ENCODE measurements around the gene MROH2A. TPM values are rescaled to one million over a fixed set of nuclear protein-coding genes. Genes with fewer than 3 reads are reported as not detected.
A peak's percentile ranks its signal among the peaks of the same experiment; 100 is the strongest.

The MROH2A gene
- polyA plus RNA-seq, 3 donors: not detected

GRCh38 chr2:233850745-233851144 is 72.6 kb downstream of the MROH2A start:
- Mint-ChIP-seq H3K4me3 (no peak overlapping the region), H3K27ac (peak overlapping the region in 4 of 7 donors; percentile 23 to 66 (median 42)), H3K9me3 (no peaks in the 10 kb centered on the region), H3K4me1 (peaks cover 38% of the 10 kb centered on the region), H3K27me3 (ENCODE audit: low read depth in 3 of 3) (peaks cover 0 to 1% (median 0%) of the 10 kb centered on the region in 3 donors), H3K36me3 (peaks cover 24 to 49% of the 10 kb centered on the region in 2 donors)
- H2AFZ ChIP-seq (ENCODE audit: insufficient read depth, low read depth, low read length, poor library complexity, severe bottlenecking): no peak overlapping the region
- no peaks in the 10 kb centered on the region for H3K27me3 ChIP-seq (ENCODE audit: control insufficient read depth in 2 of 2, insufficient read depth in 2 of 2, low read length in 2 of 2)
- no peak for DNase-seq
- H4K20me1 ChIP-seq (ENCODE audit: insufficient read depth, low read length): no peaks in the 10 kb centered on the region
- no peak overlapping the region for H3K9ac ChIP-seq (ENCODE audit: insufficient read depth, low read length, poor library complexity, severe bottlenecking)
- peaks cover 30 to 54% of the 10 kb centered on the region in 2 donors for H3K36me3 ChIP-seq (replicated peaks in 1 of 2; ENCODE audit: control insufficient read depth in 1 of 2, insufficient read depth in 2 of 2, low read length in 2 of 2)
- H3K27ac ChIP-seq (ENCODE audit: low read depth in 1 of 2, low read length in 2 of 2): peak overlapping the region in 1 of 2 donors; percentile 49
- no peaks in the 10 kb centered on the region for H3K9me3 ChIP-seq (replicated peaks in 1 of 2; ENCODE audit: control insufficient read depth in 1 of 2, insufficient read depth in 1 of 2, low read length in 2 of 2)
- H3K4me2 ChIP-seq (replicated peaks; ENCODE audit: extremely low read depth, low read length, poor library complexity, severe bottlenecking): no peak overlapping the region
- peaks cover 23 to 34% of the 10 kb centered on the region in 2 donors for H3K4me1 ChIP-seq (ENCODE audit: control insufficient read depth in 1 of 2, insufficient read depth in 2 of 2, low read length in 2 of 2)
- WGBS (ENCODE audit: insufficient coverage): 100% methylated on average over 6 of the region's 7 CpGs
- H3K79me2 ChIP-seq (ENCODE audit: insufficient read depth, low read length): peaks cover 87% of the 10 kb centered on the region
- TF ChIP-seq CTCF (IDR thresholded peaks at IDR 0.05): no peak
- intact Hi-C loops (cut with micrococcal nuclease): loop anchor here in 1 of 2 donors (10.0 kb wide), 1 partner anchor 644 kb away; the partner anchor contains the start of gene ARL4C
- no peak overlapping the region for H3K4me3 ChIP-seq (replicated peaks in 1 of 3; ENCODE audit: low read depth in 2 of 3, low read length in 3 of 3)

DNA sequence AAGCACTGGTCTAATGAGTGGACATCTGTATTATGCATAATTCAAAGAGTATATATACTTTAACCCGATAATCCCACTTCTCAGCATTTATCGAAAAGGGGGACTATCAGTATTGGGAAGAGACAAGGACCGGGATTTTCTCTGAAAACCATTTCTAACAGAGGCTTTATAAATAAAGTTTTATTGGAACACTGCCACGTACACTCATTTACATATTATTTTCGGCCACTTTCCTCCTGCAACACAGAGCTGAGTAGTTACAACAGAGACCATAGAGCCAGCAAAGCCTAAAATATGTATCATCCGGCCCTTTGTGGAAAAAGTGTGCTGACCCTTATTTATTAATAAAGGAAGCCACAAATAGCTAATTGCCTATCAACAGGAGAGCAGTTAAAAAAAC is 73.0 kb downstream of the MROH2A start:
- H3K36me3 ChIP-seq (replicated peaks in 1 of 2; ENCODE audit: control insufficient read depth in 1 of 2, insufficient read depth in 2 of 2, low read length in 2 of 2): peaks cover 30 to 50% of the 10 kb centered on the region in 2 donors
- no peak overlapping the region for H3K4me3 Mint-ChIP-seq
- peaks cover 83% of the 10 kb centered on the region for H3K79me2 ChIP-seq (ENCODE audit: insufficient read depth, low read length)
- no peak for TF ChIP-seq CTCF (IDR thresholded peaks at IDR 0.05)
- no peak for DNase-seq
- no peak overlapping the region for H3K4me2 ChIP-seq (replicated peaks; ENCODE audit: extremely low read depth, low read length, poor library complexity, severe bottlenecking)
- H3K9me3 Mint-ChIP-seq: no peaks in the 10 kb centered on the region
- H3K4me1 Mint-ChIP-seq: peaks cover 36% of the 10 kb centered on the region
- H3K27ac ChIP-seq (ENCODE audit: low read depth in 1 of 2, low read length in 2 of 2): no peak overlapping the region
- no CpG with 5 or more reads among the region's 6 CpGs for WGBS (ENCODE audit: insufficient coverage)
- H3K27ac Mint-ChIP-seq: no peak overlapping the region
- H2AFZ ChIP-seq (ENCODE audit: insufficient read depth, low read depth, low read length, poor library complexity, severe bottlenecking): no peak overlapping the region
- no peaks in the 10 kb centered on the region for H4K20me1 ChIP-seq (ENCODE audit: insufficient read depth, low read length)
- no peaks in the 10 kb centered on the region for H3K9me3 ChIP-seq (replicated peaks in 1 of 2; ENCODE audit: control insufficient read depth in 1 of 2, insufficient read depth in 1 of 2, low read length in 2 of 2)
- no peaks in the 10 kb centered on the region for H3K27me3 ChIP-seq (ENCODE audit: control insufficient read depth in 2 of 2, insufficient read depth in 2 of 2, low read length in 2 of 2)
- peaks cover 0 to 1% (median 0%) of the 10 kb centered on the region in 3 donors for H3K27me3 Mint-ChIP-seq (ENCODE audit: low read depth in 3 of 3)
- intact Hi-C loops (cut with micrococcal nuclease): loop anchor here in 1 of 2 donors (10.0 kb wide), 1 partner anchor 644 kb away; the partner anchor contains the start of gene ARL4C
- peaks cover 23 to 45% of the 10 kb centered on the region in 2 donors for H3K36me3 Mint-ChIP-seq
- no peak overlapping the region for H3K9ac ChIP-seq (ENCODE audit: insufficient read depth, low read length, poor library complexity, severe bottlenecking)
- H3K4me3 ChIP-seq (replicated peaks in 1 of 3; ENCODE audit: low read depth in 2 of 3, low read length in 3 of 3): no peak overlapping the region
- H3K4me1 ChIP-seq (ENCODE audit: control insufficient read depth in 1 of 2, insufficient read depth in 2 of 2, low read length in 2 of 2): peaks cover 23 to 34% of the 10 kb centered on the region in 2 donors
